Inferior parietal cortex (tissue), 1 donor: ENCODE measurements around the gene ZMYM4.
"Not testable (repeated sequence)": the region's sequence is repeated elsewhere in the genome, so short reads cannot be mapped to it uniquely, and the experiment has no call there.

Experiments used
- DNase-seq: peaks from one replicate; pipeline ENCODE4 v3.0.0-alpha.2; 2016; ENCODE audit errors: extremely low spot score

Gene ZMYM4

DNA sequence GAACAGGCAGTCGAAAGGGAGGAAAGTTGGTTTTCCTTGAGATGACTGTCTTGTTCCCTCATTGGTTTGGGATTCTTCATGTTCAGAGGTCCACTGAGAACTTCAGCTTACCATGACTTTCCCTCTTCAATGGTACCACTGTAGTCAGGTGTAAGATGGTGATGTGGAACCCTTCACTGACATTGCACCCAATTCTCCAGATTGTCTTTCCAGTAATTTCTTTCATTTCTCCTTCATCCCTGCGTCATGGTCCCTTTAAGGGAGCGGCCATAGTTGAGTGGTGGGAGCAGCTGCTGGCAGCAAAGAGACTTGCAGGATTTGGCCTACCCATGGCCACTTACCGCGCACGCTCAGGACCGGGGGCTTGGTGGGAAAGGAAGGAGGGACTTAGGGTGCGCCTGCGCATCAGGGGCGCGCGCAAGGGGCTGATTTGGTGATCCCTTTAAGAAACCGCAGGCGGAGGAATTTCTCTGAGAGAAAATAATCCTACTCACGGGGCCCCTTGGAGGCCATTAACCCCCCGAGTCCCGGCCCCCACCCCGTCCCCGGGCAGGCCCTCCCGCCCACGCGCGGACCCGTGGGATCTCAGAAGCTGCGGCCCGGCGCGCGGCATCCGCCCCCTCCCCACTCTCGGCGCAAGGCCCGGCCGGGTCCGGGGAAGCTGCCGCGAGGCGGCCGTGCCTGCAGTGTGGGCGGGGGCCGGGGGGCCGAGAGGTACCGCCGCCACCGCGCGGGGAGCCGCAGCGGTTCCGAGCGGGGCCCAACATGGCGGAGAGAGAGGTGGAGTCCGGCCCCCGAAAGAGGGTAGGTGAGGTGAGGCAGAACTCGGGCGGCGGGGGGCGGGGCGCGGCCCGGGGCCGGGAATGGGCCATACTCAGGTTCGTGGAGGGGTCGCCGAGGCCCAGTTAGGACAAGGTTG lies at the start of gene ZMYM4:
TSS of gene ZMYM4 (plus strand) at position 428 of the 919 bp plus-strand sequence. CDS start at position 766, 338 bp downstream.
- DNase-seq, result peak; percentile 95

DNA sequence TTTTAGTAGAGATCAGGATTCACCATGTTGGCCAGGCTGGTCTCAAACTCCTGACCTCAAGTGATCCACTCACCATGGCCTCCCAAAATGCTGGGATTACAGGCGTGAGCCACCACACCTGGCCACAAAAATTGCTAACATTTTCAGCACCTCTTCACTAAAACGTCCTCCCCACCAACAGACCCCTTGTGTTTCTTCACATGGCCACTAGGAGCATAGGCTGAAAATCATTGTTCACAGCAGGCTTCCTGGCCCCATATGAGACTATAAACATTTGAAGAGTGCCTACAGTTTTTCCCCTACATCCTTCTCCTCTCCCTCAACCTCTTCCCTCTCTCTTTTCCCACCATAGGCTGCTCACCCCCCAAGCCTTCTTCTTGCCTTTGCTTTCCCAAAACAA lies 47.5 kb upstream of the ZMYM4 start:
- DNase-seq, result no peak

DNA sequence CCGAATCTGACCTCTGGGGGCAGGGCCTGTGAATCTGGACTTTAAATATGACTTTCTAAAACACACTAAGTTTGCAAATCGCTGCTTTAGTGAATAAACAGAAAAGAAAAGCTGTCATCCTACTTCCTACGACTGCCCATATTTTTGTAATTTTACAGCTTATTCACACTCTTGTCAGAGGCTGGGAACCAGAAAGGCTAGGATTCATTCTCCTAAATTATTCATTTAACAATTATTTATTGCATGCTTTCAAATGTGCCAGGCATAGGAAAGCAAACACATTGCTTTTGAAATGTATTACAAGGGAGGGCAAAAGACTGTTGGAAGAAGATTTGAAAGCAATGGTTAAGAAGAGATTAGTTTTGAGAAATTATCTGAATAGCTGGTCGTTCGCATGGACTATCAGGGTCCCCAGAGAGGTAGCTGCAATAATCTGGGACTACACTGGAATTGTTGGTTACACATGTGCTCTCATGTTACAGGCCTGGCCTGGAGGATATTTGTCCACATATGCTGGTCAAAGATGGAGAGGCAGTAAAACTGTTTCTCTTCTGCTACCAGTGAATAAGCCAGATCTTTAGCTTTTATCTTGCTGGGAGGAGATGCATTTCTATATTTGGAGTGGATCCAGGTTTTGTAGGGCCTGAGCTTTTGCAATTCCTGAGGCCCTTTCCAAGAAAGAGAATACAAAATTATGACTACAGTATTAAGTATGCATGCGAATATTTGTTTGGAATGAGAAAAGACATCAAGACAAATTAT lies 46.0 kb upstream of the ZMYM4 start:
- no peak for DNase-seq

DNA sequence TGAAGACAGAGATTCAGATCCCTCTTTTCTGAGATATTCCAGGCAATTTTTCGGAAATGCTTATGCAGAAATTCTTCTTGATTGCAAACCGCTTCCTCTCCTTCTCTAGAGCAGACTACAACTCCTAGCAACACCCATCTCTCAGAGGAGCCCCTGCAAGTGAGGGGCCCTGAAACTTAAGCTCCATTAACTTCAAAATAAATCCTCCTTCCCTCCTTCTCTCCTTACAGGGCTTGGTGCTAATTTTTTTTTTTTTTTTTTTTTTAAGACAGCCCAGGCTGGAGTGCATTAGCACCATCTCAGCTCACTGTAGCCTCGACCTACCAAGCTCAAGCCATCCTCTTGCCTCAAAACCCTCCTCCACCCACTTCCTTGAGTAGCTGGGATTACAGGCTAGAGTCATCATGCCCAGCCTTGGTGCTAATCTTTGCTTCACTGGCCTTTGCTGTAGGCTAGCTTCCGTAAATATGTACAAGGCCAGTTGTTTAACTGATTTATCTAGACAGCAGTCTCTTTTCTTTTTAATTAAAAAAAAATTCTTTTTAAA lies 45.4 kb upstream of the ZMYM4 start:
- no peak for DNase-seq

- DNase-seq, result no peak
Observed at GRCh38 chr1:35226546-35226945, 42.0 kb upstream of the ZMYM4 start.

DNA sequence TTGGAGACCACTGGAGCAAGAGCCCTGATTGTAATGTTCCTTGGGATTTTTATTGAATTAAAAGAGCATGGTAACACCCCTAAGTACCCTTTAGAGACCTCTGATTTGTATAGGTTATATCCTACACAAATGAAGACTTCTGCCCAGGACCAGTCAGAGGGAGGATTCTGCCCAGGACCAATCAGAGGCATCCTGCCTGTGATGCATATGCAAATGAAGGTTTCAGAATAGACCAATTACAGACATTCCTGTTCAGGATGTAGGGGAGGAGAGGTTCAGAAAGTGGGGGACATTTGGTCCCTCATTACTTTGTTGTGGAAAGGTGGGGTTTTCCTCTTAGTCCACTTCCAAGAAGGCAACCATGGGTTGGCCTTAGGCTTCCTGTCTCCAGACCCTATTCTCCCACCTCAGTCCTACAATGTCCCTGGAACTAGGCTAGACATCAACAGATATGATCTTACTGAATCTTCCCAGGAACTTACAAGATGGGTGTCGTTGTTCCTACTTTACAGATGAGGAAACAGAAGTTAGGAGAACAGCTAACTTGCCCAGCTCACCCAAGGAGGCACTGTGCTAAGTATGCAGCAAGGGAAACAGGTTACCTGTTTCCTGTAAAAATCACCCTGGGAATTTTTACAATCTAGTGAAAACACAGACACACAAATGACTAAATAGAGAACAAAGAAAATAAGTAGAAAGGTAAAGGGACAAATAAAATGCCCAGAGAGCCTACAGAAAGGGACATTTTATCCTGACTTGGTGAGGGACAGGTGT lies 38.7 kb upstream of the ZMYM4 start:
- no peak for DNase-seq

- no peak for DNase-seq
Observed at GRCh38 chr1:35231287-35231686, 37.2 kb upstream of the ZMYM4 start.

DNA sequence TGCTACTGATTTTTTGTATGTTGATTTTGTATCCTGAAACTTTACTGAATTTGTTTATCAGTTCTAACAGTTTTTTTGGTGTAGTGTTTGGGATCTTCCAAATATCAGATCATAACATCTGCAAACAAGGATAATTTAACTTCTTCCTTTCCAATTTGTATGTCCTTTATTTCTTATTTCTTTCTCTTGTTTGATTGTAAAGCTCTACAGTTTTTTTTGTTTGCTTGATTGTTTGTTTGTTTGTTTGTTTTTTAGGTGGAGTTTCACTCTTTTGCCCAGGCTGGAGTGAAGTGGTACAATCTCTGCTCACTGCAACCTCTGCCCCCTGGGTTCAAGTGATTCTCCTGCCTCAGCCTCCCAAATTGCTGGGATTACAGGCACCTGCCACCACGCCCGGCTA lies 31.7 kb upstream of the ZMYM4 start:
- DNase-seq, result not testable (repeated sequence)

DNA sequence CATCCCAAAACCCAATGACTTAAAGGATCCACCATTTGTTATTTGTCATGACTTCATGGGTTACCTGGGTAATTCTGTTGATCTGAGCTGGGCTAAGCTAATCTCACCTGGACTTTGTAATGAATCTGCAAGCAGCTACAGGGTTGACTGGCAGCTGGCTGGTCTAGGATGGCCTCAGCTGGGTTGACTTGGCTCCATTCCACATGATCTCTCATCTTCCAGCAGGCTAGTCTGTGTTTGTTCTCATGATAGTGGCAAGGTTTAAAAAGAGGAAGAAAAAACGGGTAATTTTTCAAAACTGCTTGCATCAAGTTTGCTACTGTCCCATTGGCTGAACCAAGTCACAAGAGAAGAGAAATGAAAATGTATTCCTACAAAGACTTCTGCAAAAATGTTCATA lies 24.8 kb upstream of the ZMYM4 start:
- no peak for DNase-seq

- no peak for DNase-seq
Observed at GRCh38 chr1:35247256-35247655, 21.3 kb upstream of the ZMYM4 start.

GRCh38 chr1:35253941-35254340 lies 14.6 kb upstream of the ZMYM4 start:
- DNase-seq, result no peak

DNA sequence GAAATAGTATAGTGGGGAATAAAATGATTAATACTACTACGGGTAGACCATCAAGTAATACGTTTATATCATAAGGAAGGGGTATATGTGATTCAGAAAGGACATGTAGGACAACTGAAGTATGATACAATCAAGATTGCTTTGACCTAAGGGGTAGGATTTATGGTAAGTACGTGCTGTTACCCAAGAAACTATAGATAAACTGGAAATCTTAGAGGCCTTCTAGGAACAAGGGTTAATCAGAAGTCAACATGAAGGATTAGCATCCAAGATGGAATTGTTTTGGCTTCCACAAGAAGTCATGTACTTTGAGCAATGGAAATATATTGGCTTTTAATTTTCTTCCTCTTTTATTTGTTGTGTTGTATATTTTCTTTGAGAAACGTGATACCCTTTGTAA lies 13.2 kb upstream of the ZMYM4 start:
- DNase-seq, result no peak

DNA sequence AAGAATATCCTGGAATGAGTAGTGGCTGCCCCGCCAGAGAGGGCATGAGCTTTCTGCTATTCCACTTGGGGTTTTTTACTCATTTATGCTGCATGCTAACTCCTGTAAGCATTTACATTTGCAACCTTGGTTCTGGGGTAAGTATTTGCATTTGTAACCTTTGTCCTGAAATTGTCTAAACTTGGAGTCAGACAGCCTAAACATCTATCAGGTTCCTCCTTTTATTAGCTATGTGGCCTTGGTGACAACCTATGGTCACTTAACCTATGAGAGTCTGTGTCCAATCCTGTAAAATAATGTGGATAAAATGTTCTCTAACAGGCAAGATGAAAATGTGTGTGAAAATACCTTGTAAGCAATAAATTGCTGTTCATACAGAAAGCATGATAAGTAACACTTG lies 8.9 kb upstream of the ZMYM4 start:
- no peak for DNase-seq

DNA sequence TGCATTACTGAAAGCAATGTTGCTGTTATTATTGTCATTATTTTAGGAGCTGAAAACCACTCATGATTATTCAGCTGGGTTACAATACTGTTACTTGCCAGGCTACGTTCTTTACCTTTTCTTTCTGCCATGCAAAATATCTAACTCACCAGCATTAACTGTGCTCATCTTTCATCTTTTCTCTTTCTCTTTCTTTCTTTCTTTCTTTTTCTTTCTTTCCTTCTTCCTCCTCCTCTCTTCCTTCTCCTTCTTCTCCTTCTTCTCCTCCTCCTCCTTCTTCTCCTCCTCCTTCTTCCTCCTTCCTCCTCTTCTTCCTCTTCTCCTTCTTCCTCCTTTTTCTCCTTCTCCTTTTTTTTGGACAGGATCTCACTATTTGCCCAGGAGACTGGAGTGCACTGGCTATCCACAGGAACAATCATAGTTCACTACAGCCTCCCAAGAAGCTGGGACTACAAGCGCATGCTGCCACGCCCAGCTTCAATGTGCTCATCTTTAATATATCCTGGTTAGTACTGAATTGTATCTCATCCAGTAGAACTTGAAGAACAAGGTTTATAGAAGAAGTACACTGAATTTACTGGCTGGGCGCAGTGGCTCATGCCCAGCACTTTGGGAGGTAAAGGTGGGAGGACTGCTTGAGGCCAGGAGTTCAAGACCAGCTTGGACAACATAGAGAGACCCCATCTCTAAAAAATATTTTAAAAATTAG lies 6.9 kb upstream of the ZMYM4 start:
- DNase-seq, result no peak

GRCh38 chr1:35264035-35264434 lies 4.5 kb upstream of the ZMYM4 start:
- DNase-seq, result no peak

GRCh38 chr1:35264871-35265270 lies 3.6 kb upstream of the ZMYM4 start:
- DNase-seq, result no peak

- DNase-seq, result no peak
Observed at GRCh38 chr1:35266306-35266705, 2.2 kb upstream of the ZMYM4 start.

DNA sequence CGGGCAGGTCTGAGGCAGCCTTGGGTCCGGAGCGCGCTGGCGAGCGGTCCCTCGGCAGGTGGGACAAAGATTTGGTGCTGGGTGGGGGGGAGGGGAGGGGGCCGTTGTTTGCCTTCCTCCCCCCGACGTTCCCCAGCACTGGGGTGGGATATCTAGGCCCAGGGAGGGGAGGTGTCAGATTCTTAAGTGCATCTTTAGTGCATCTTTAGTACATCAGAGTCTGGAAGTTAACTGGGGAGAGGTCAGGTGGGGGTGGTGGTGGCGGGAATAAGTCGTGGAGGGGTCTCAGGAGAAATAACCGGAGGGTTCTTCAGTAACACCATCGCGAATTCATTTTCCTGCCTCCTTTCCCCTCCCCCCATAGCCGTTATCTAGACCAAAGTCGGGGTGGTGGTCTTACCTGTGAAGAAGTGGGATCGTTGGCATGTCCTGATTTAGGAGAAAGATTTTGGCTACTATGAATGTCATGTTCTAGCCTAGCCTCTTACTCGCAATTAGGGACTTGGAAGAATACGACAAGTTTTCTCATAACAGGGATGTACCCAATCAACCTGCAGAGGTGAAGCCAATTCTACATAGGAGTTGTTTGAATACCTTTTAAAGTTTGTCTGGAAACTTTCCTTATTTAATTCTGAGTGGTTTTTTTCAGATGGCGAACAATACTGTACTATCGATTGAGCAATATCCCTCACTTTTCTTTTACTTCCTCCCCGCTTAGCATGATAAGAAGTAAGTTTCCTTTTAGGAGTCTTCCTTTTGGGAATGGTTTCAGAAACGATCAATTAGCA lies 886 bp downstream of the ZMYM4 start:
- DNase-seq, result no peak

GRCh38 chr1:35269989-35270289 lies 1.4 kb downstream of the ZMYM4 start:
- DNase-seq, result no peak

GRCh38 chr1:35270836-35271235 lies 2.3 kb downstream of the ZMYM4 start:
- DNase-seq, result no peak

DNA sequence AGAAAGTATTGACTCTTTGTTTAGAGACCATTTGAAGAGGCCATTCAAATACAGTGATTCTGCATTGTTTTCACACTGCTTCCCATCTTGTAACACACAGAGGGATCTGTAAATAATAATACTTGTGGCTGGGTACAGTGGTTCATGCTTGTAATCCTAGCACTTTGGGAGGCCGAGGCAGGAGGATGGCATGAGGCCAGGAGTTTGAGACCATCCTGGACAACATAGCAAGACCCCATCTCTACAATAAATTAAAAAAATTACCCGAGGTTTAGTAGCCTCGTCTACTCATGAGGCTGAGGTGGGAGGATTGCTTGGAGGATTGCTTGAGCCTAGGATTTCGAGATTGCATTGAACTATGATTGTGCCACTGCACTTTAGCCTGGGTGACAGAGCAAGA lies 5.7 kb downstream of the ZMYM4 start:
- no peak for DNase-seq
